H9 (cell line): ENCODE results near the gene YTHDC1. TPM values are rescaled to one million over a fixed set of nuclear protein-coding genes. Genes with fewer than 3 reads are reported as not detected.

Experiments
- DNase-seq: peaks from one replicate; pipeline ENCODE4 v3.0.0-alpha.2; 2017
- H2AFZ ChIP-seq: one replicate; pipeline ENCODE4 v1.6.1; 2013; ENCODE audit warnings: mild to moderate bottlenecking, low read length, control low read depth, moderate library complexity
- H2AK5ac ChIP-seq: 2 replicates; pipeline ENCODE4 v1.6.1; 2013; ENCODE audit warnings: low read length, control low read depth, mixed read lengths; ENCODE audit not compliant: insufficient read length
- H2BK120ac ChIP-seq: one replicate; pipeline ENCODE4 v1.6.1; 2013; ENCODE audit warnings: low read depth, mild to moderate bottlenecking, low read length, control low read depth, inconsistent platforms; ENCODE audit not compliant: poor library complexity, severe bottlenecking
- H2BK12ac ChIP-seq: 2 replicates; pipeline ENCODE4 v1.6.1; 2013; ENCODE audit warnings: low read length, control low read depth, mixed read lengths, low read depth; ENCODE audit not compliant: insufficient read length
- H2BK15ac ChIP-seq: 2 replicates; pipeline ENCODE4 v1.6.1; 2013; ENCODE audit warnings: low read depth, low read length, control low read depth
- H2BK20ac ChIP-seq: one replicate; pipeline ENCODE4 v1.6.1; 2013; ENCODE audit warnings: low read depth, mild to moderate bottlenecking, low read length, control low read depth, inconsistent platforms; ENCODE audit not compliant: poor library complexity, severe bottlenecking
- H2BK5ac ChIP-seq: 2 replicates; pipeline ENCODE4 v1.6.1; 2013; ENCODE audit warnings: low read length, control low read depth, mixed read lengths; ENCODE audit not compliant: insufficient read length
- H3K14ac ChIP-seq: 2 replicates; pipeline ENCODE4 v1.6.1; 2013; ENCODE audit warnings: low read length, control low read depth; ENCODE audit not compliant: insufficient read depth
- H3K18ac ChIP-seq: 2 replicates; pipeline ENCODE4 v1.6.1; 2013; ENCODE audit warnings: low read depth, mild to moderate bottlenecking, mixed read lengths, low read length, control low read depth; ENCODE audit not compliant: insufficient read length
- H3K23ac ChIP-seq: 2 replicates; pipeline ENCODE4 v1.6.1; 2013; ENCODE audit warnings: low read length, control low read depth, mixed read lengths, low read depth; ENCODE audit not compliant: insufficient read length
- H3K23me2 ChIP-seq: 2 replicates; pipeline ENCODE4 v1.6.1; 2013; ENCODE audit warnings: low read depth, mild to moderate bottlenecking, mixed read lengths, low read length, control low read depth; ENCODE audit not compliant: insufficient read length, poor library complexity, severe bottlenecking
- H3K27ac ChIP-seq: 2 replicates; pipeline ENCODE4 v1.5.1; 2013; ENCODE audit warnings: low read length, control low read depth, mixed read lengths, low read depth; ENCODE audit not compliant: insufficient read length
- H3K27me3 ChIP-seq: 2 replicates; pipeline ENCODE4 v1.6.1; 2013; ENCODE audit warnings: low read length, control low read depth, inconsistent platforms; ENCODE audit not compliant: insufficient read depth
- H3K4ac ChIP-seq: 2 replicates; pipeline ENCODE4 v1.6.1; 2013; ENCODE audit warnings: low read depth, mild to moderate bottlenecking, control low read depth, inconsistent platforms, low read length, moderate library complexity
- H3K4me1 ChIP-seq: 2 replicates; pipeline ENCODE4 v1.6.1; 2013; ENCODE audit warnings: low read length, control low read depth, inconsistent platforms; ENCODE audit not compliant: insufficient read depth
- H3K4me2 ChIP-seq: 2 replicates; pipeline ENCODE4 v1.6.1; 2013; ENCODE audit warnings: low read length, control low read depth, mixed read lengths; ENCODE audit not compliant: insufficient read length, insufficient read depth
- H3K56ac ChIP-seq: 2 replicates; pipeline ENCODE4 v1.6.1; 2013; ENCODE audit warnings: low read depth, mild to moderate bottlenecking, mixed read lengths, low read length, control low read depth; ENCODE audit not compliant: insufficient read length
- H3K79me1 ChIP-seq: 2 replicates; pipeline ENCODE4 v1.6.1; 2013; ENCODE audit warnings: low read depth, mild to moderate bottlenecking, moderate library complexity, low read length, control low read depth, inconsistent platforms; ENCODE audit not compliant: insufficient read depth, poor library complexity, severe bottlenecking
- H3K79me2 ChIP-seq: 2 replicates; pipeline ENCODE4 v1.6.1; 2013; ENCODE audit warnings: low read length, control low read depth, inconsistent platforms; ENCODE audit not compliant: insufficient read depth
- H3K9ac ChIP-seq: 2 replicates; pipeline ENCODE4 v1.6.1; 2013; ENCODE audit warnings: low read length, control low read depth, mixed read lengths; ENCODE audit not compliant: insufficient read length; ENCODE audit errors: extremely low read depth
- H3K9me3 ChIP-seq: one replicate; pipeline ENCODE4 v1.6.1; 2013; ENCODE audit warnings: low read depth, low read length, inconsistent platforms; ENCODE audit not compliant: control insufficient read depth
- H3T11ph ChIP-seq: one replicate; pipeline ENCODE4 v1.6.1; 2013; ENCODE audit warnings: mild to moderate bottlenecking, low read length, control low read depth, inconsistent platforms
- H4K20me1 ChIP-seq: one replicate; pipeline ENCODE4 v1.6.1; 2013; ENCODE audit not compliant: control insufficient read depth, insufficient read length, insufficient read depth
- H4K5ac ChIP-seq: 2 replicates; pipeline ENCODE4 v1.6.1; 2013; ENCODE audit warnings: low read depth, mild to moderate bottlenecking, mixed read lengths, low read length, control low read depth; ENCODE audit not compliant: insufficient read length
- H4K8ac ChIP-seq: replicated peaks from 2 replicates; pipeline ENCODE4 v1.6.1; 2013; ENCODE audit warnings: low read length, control low read depth, mixed read lengths, low read depth; ENCODE audit not compliant: insufficient read length
- H4K91ac ChIP-seq: 2 replicates; pipeline ENCODE4 v1.6.1; 2013; ENCODE audit warnings: low read depth, mild to moderate bottlenecking, moderate library complexity, mixed read lengths, low read length, control low read depth; ENCODE audit not compliant: insufficient read length
- H3K27ac Mint-ChIP-seq, 3 experiments: 2 replicates in 2 of 3; 3 replicates in 1 of 3; pipeline ENCODE4 v1.8.0; 2020 to 2021; ENCODE audit warnings: mixed read lengths in 3 of 3, mild to moderate bottlenecking in 1 of 3, moderate library complexity in 1 of 3
- H3K27me3 Mint-ChIP-seq: 2 replicates; pipeline ENCODE4 v1.8.0; 2021; ENCODE audit warnings: low read depth, mild to moderate bottlenecking, moderate library complexity, mixed read lengths
- H3K36me3 Mint-ChIP-seq, 3 experiments: 2 replicates in 2 of 3; 3 replicates in 1 of 3; pipeline ENCODE4 v1.8.0; 2020 to 2021; ENCODE audit warnings: low read depth in 3 of 3, mixed read lengths in 3 of 3; ENCODE audit not compliant: insufficient read depth in 1 of 3
- H3K4me1 Mint-ChIP-seq, 2 experiments: 2 replicates each; pipeline ENCODE4 v1.8.0; 2020; ENCODE audit warnings: mixed read lengths in 2 of 2
- H3K4me3 Mint-ChIP-seq, 2 experiments: 2 replicates in 1 of 2; 3 replicates in 1 of 2; pipeline ENCODE4 v1.8.0; 2020 to 2021; ENCODE audit warnings: mild to moderate bottlenecking in 2 of 2, mixed read lengths in 2 of 2, moderate library complexity in 1 of 2
- H3K9me3 Mint-ChIP-seq, 2 experiments: 2 replicates in 1 of 2; 3 replicates in 1 of 2; pipeline ENCODE4 v1.8.0; 2020; ENCODE audit warnings: mild to moderate bottlenecking in 2 of 2, mixed read lengths in 2 of 2, moderate library complexity in 1 of 2
- CTCF ChIP-seq: fragments of 200-600 bp; sonication (generic); conservative IDR thresholded peaks from 3 replicates; pipeline ENCODE4 v1.8.0; 2021; ENCODE audit warnings: antibody characterized with exemption, mild to moderate bottlenecking
- WGBS: extraction: QIAGEN DNeasy Blood & Tissue Kit; methylation state at CpG from one replicate; pipeline ENCODE4 v1.1.7; 2013; ENCODE audit warnings: missing lambda C conversion rate, low lambda C conversion rate, mixed read lengths; ENCODE audit not compliant: insufficient read length; ENCODE audit errors: extremely low coverage; 5-methylcytosine and 5-hydroxymethylcytosine counted together
- total RNA-seq: library from RNA; stranded (reverse); gene quantifications from 2 replicates; pipeline ENCODE4 v1.2.1, GENCODE V29; 2021

Gene YTHDC1
- total RNA-seq, 1 experiment from 2014 or later: 158 TPM

GRCh38 chr4:68278029-68278428, 71.9 kb downstream of the YTHDC1 start:
- H3K4ac ChIP-seq: no peak overlapping the region
- H2BK5ac ChIP-seq: no peak overlapping the region
- Mint-ChIP-seq H3K36me3 (peaks cover 10 to 20% (median 10%) of the 10 kb centered on the region in 3 experiments), H3K9me3 (peaks cover 13 to 14% of the 10 kb centered on the region in 2 experiments), H3K4me3 (no peak overlapping the region), H3K27ac (peak overlapping the region in 1 of 3 experiments; percentile 11; a peak in 2 of 7 replicates), H3K4me1 (peaks cover 25 to 30% of the 10 kb centered on the region in 2 experiments), H3K27me3 (no peaks in the 10 kb centered on the region)
- no peak for DNase-seq
- peaks cover 7% of the 10 kb centered on the region; the same call in 1 of the 2 replicates for H3K4me1 ChIP-seq
- no peak overlapping the region for H3K4me2 ChIP-seq
- H3K9me3 ChIP-seq: no peaks in the 10 kb centered on the region
- no peak overlapping the region for H4K5ac ChIP-seq
- H3K9ac ChIP-seq: no peak overlapping the region
- H3K23me2 ChIP-seq: no peaks in the 10 kb centered on the region
- no peaks in the 10 kb centered on the region for H3K27me3 ChIP-seq
- H4K20me1 ChIP-seq: no peaks in the 10 kb centered on the region
- H4K8ac ChIP-seq: no peak overlapping the region
- no peak overlapping the region for H3K27ac ChIP-seq
- H3K14ac ChIP-seq: no peak overlapping the region
- H2BK12ac ChIP-seq: no peak overlapping the region
- no peaks in the 10 kb centered on the region for H3K79me1 ChIP-seq
- no peak for TF ChIP-seq CTCF
- peak overlapping the region; percentile 56 for H2AFZ ChIP-seq
- no peak overlapping the region for H3K56ac ChIP-seq
- H4K91ac ChIP-seq: no peak overlapping the region
- H2AK5ac ChIP-seq: no peak overlapping the region
- H2BK15ac ChIP-seq: no peak overlapping the region
- H3T11ph ChIP-seq: no peak overlapping the region
- H3K23ac ChIP-seq: no peak overlapping the region
- no CpG with 5 or more reads among the region's 2 CpGs for WGBS
- no peak overlapping the region for H2BK20ac ChIP-seq
- no peak overlapping the region for H2BK120ac ChIP-seq
- H3K79me2 ChIP-seq: no peaks in the 10 kb centered on the region
- no peak overlapping the region for H3K18ac ChIP-seq
